Measurements from ENCODE around the gene EXO1.

Gene EXO1

DNA sequence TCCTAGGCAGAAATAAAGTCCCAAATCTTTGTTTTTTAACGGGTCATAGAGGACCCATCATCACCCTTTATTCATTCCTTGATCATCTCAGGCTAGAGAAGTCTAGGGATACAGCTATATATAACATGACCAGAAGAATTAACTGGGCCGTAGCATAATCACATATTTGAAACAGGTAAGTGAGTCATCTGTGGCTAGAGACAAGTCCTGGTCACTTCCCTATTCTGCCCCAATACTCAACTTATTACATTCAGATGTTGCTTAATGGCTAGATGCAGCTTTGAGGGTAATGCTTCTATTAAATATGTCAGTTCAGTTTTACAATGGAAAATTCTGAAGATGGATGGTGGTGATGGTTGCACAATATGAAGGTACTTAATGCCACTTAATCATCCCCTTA lies 47.0 kb downstream of the EXO1 start:
- no peak for DNase-seq

GRCh38 chr1:241896670-241896962 lies 48.6 kb downstream of the EXO1 start:
- no peak for DNase-seq

DNA sequence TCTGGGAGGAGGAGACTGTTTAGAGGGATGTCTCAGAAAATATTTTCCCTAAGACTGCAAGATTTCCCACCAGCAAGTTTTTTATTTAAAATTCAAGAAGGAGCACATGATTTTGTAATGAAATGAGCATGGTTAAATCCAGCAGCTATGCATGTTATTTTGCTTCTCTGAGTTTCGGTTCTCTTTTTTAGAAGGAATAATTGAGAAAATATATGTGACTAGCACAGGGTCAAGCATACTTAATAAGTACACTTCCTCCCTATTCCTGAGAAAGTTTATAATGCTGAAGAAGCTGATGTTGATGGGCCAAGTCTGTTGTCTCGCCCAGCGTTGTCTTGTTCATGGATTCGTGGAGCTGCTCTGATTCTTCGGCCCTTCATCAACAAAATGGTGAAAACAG lies 51.2 kb downstream of the EXO1 start:
- DNase-seq: no peak

- DNase-seq: no peak
Observed at GRCh38 chr1:241900381-241900780, 52.4 kb downstream of the EXO1 start.

DNA sequence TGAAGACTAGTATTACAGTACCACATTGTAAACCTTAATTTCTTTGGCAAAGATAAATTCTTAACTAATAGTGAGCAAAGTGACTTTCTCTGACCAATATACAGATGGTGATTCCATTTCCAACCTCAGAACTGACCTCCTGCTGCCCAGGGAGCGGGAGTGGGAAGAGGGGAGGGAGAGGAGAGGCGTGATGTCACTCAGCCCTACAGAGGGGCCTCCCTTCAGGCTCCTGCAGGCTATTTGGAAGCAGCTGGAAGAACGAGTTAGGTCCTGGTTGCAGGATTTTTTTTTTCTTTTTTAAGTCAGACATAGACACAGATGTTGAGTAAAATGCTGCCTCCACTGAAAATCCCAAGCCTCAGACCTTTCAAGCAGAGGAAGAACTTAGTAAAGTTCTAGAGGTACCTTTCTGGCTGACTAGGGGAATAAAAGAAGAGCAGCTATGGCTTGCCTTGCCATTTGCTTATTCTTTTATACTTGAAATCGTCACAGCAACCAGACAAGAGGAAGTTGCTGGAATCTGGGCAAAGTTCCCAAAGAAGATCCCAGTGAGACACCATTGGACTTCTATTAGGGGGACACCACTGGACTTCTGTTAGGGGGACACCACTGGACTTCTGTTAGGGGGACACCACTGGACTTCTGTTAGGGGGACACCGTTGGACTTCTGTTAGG lies 54.5 kb downstream of the EXO1 start:
- peak; percentile 70 for DNase-seq

GRCh38 chr1:241916196-241916595 lies 68.2 kb downstream of the EXO1 start:
- DNase-seq: no peak

- DNase-seq: no peak
Observed at GRCh38 chr1:241917487-241917886, 69.5 kb downstream of the EXO1 start.

DNA sequence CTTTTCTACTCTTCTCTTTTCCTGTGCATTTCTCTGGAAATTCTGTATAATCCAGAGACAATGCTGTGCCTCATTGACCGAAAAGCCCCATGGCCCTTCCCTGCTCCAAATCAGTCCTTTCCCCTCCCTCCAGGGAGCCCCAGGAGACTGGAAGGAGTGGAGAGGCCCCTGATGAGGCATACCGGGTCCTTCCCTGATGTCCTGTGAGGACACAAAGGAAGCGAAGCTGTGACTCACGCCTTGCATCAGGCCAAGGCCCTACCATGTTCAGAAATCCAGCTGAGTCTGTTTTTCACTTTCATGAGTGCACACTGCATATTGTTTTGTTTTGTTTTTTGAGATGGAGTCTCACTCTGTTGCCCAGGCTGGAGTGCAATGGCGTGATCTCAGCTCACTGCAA lies 70.9 kb downstream of the EXO1 start:
- DNase-seq: no peak

GRCh38 chr1:241924080-241924808 lies 76.2 kb downstream of the EXO1 start:
- DNase-seq: no peak

GRCh38 chr1:241926141-241926540 lies 78.1 kb downstream of the EXO1 start:
- no peak for DNase-seq

GRCh38 chr1:241927321-241927720 lies 79.3 kb downstream of the EXO1 start:
- DNase-seq: no peak

DNA sequence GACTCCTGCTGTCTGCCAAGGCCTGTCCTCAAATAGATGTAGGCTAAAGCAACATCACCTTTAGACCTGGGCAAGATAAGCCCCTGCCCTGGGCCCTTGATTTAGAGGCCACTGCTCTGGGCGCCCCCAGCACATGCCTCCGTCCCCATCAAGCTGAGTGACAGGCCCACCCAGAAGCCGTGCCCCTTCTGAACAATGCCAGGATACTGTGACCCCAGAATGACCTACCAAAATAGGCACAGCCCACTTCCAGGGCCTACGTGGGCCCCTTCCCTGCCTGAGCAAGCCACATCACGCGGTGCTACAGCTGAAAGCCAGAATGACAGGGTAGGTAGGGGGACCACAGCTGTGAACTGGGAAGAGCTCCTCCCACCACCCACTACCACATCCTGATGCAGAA lies 84.8 kb downstream of the EXO1 start:
- DNase-seq: no peak

DNA sequence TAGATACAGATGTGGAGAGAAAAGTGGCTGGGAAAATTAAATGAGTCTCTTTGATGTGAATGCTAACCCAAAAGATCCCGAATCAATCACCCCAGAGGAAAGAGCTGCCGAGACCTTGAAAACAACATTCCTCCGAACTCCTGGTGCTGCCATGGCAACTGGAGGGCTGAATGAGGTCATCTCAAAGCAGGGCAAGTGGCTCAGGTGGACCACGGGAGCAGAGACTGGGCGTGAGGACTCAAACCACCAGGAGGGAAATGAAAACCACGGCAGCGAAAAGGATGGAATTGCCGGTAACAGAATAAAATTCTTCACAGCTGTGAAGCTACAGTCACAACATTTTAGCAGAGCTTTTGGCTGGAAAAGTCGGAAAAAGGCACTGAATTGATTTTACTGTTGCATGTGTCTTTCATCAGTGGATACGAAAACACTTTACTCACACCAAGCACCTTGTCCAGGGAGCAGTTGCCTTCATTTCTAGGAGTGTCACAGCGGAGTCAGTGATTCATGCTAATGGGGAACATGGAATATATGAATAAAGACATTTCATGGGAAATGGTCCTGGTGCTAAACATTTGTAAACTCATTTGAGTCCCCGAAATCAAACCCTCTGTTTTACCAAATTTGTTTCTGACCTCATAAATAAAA lies 86.3 kb downstream of the EXO1 start:
- DNase-seq: peak; percentile 91

GRCh38 chr1:241934866-241935265 lies 86.9 kb downstream of the EXO1 start:
- peak; percentile 54 for DNase-seq
